ENCODE results near the gene PIGV. TPM values are rescaled to one million over a fixed set of nuclear protein-coding genes. Genes with fewer than 3 reads are reported as not detected.

Gene PIGV
- total RNA-seq, 4 donors from 2014 or later, result 9.5 to 20.3 (median 12.4) TPM

DNA sequence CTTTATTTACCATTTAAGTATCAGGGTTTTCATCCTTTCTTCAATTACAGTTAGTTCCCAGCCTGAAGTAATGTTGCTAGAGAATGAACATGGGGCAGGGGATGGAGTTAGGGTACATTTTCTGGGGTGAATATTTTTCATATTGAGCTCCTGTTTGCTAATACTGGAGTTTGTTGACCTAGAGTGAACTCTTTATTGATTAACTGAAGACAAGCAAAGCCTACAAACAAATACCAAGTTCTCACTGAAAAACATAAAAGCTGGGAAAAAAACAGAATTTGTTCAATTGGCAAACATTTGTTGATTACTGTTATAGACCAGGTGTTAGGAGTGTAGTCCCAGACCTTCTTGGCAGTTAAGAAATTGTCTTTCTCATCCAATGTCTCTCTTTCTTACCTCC is 28.2 kb upstream of the PIGV start:
- intact Hi-C loops (cut with DNase I; ENCODE audit: low total_unique reads), result no loop called here
- DNase-seq, result no peak
- Histone ChIP-seq H3K36me3 (no peaks in the 10 kb centered on the region), H3K27me3 (no peaks in the 10 kb centered on the region), H3K4me3 (no peak overlapping the region), H3K4me1 (no peaks in the 10 kb centered on the region), H3K27ac (no peak overlapping the region), H3K9me3 (no peaks in the 10 kb centered on the region)
- no peak for TF ChIP-seq POLR2A (IDR thresholded peaks at IDR 0.05)
- TF ChIP-seq, protein P1, sequence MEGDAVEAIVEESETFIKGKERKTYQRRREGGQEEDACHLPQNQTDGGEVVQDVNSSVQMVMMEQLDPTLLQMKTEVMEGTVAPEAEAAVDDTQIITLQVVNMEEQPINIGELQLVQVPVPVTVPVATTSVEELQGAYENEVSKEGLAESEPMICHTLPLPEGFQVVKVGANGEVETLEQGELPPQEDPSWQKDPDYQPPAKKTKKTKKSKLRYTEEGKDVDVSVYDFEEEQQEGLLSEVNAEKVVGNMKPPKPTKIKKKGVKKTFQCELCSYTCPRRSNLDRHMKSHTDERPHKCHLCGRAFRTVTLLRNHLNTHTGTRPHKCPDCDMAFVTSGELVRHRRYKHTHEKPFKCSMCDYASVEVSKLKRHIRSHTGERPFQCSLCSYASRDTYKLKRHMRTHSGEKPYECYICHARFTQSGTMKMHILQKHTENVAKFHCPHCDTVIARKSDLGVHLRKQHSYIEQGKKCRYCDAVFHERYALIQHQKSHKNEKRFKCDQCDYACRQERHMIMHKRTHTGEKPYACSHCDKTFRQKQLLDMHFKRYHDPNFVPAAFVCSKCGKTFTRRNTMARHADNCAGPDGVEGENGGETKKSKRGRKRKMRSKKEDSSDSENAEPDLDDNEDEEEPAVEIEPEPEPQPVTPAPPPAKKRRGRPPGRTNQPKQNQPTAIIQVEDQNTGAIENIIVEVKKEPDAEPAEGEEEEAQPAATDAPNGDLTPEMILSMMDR (IDR thresholded peaks at IDR 0.05), result no peak

DNA sequence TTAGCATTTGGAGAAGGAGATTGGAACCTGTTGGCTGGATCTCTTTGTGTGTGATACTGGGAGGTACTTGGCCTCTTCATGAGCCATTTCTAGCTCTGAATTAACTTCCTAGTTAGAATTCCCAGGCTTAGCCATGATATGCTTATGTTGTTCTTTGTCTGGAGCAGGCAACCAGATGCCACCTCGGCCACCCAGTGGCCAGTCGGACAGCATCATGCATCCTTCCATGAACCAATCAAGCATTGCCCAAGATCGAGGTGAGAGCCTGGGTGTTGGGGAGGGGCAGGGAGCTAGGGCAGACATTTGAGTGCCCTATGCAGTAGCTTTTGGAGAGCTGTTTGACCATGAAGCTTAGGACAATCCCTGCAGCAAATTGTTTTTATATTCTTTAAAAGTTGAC is 26.5 kb upstream of the PIGV start:
- Histone ChIP-seq H3K36me3 (no peaks in the 10 kb centered on the region), H3K9me3 (no peaks in the 10 kb centered on the region), H3K27ac (no peak overlapping the region), H3K27me3 (no peaks in the 10 kb centered on the region), H3K4me3 (no peak overlapping the region), H3K4me1 (no peaks in the 10 kb centered on the region)
- DNase-seq, result no peak
- intact Hi-C loops (cut with DNase I; ENCODE audit: low total_unique reads), result no loop called here
- TF ChIP-seq POLR2A (IDR thresholded peaks at IDR 0.05), result no peak
- TF ChIP-seq, protein P1 (IDR thresholded peaks at IDR 0.05), result no peak

DNA sequence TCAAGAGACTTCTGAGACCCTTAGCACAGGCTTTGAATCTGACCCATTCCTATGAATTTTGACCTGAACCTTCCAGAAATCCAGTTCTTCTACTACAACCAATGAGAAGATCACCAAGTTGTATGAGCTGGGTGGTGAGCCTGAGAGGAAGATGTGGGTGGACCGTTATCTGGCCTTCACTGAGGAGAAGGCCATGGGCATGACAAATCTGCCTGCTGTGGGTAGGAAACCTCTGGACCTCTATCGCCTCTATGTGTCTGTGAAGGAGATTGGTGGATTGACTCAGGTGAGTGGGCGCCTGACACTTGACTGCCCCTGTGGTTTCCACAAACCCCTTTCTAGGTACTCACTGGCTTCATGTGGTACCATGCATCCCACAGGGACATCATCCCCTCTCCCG is 20.0 kb upstream of the PIGV start:
- DNase-seq, result no peak
- intact Hi-C loops (cut with DNase I; ENCODE audit: low total_unique reads), result no loop called here
- no peak for TF ChIP-seq POLR2A (IDR thresholded peaks at IDR 0.05)
- TF ChIP-seq, protein P1 (IDR thresholded peaks at IDR 0.05), result no peak
- Histone ChIP-seq H3K4me3 (no peak overlapping the region), H3K4me1 (peaks cover 6 to 21% of the 10 kb centered on the region in 2 donors), H3K9me3 (no peaks in the 10 kb centered on the region), H3K36me3 (no peaks in the 10 kb centered on the region), H3K27me3 (no peaks in the 10 kb centered on the region), H3K27ac (peak overlapping the region in 1 of 2 donors; percentile 12)

DNA sequence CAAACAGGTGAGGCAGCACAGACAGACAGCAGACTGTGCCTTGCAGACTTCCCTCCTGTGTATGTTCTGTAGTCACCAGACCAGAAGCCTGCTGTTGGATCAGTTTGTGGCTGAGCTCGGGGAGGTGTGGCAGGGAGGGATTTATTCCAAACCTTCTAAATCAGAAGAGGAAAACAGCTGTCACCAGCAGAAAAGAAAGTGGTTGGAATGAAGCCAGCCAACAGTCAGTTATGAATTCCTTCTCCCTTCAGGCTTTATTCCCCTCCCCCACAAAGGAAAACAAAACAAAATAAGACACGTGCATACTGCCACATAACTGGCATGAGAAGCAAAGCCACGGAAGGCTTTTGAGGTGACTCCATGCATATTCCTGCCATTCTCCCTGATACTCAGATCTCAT is 19.0 kb upstream of the PIGV start:
- Histone ChIP-seq H3K36me3 (no peaks in the 10 kb centered on the region), H3K27ac (peak overlapping the region in 1 of 2 donors; percentile 3)
- no peak for DNase-seq

DNA sequence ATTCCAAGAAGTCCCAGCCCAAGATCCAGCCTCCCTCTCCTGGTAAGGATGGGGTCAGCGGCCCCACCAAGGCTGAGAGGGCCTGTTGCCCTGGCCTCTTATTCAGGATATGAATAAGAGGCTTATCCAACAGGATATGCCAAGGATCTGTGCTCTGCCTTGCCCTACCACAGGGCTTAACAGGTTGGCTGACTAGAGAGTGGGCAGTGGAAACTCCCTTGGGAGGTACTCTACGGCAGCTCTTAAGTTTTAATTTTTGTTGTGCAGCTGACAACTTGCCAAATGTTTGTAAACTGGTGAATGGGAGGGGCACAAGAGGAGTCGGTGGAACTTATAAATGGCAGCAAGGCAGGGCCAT is 16.5 kb upstream of the PIGV start:
- TF ChIP-seq, protein P1 (IDR thresholded peaks at IDR 0.05), result no peak
- TF ChIP-seq POLR2A (IDR thresholded peaks at IDR 0.05), result no peak
- intact Hi-C loops (cut with DNase I; ENCODE audit: low total_unique reads), result no loop called here
- Histone ChIP-seq H3K9me3 (no peaks in the 10 kb centered on the region), H3K4me1 (peaks cover 6 to 21% of the 10 kb centered on the region in 2 donors), H3K4me3 (no peak overlapping the region), H3K27ac (peak overlapping the region; percentile 67 to 70), H3K27me3 (no peaks in the 10 kb centered on the region), H3K36me3 (no peaks in the 10 kb centered on the region)
- no peak for DNase-seq

More for the DNA sequence above, 19.0 kb upstream of the PIGV start:
- peaks cover 6 to 21% of the 10 kb centered on the region in 2 donors for H3K4me1 ChIP-seq
- intact Hi-C loops (cut with DNase I; ENCODE audit: low total_unique reads), result no loop called here
- no peaks in the 10 kb centered on the region for H3K27me3 ChIP-seq
- H3K9me3 ChIP-seq, result no peaks in the 10 kb centered on the region
- H3K4me3 ChIP-seq, result no peak overlapping the region
- TF ChIP-seq, protein P1 (IDR thresholded peaks at IDR 0.05), result no peak
- no peak for TF ChIP-seq POLR2A (IDR thresholded peaks at IDR 0.05)
